HG03095 (cell line): ENCODE data around the gene TRMT13.
A peak's percentile ranks its signal among the peaks of the same experiment; 100 is the strongest.
"Not testable (repeated sequence)": the region's sequence is repeated elsewhere in the genome, so short reads cannot be mapped to it uniquely, and the experiment has no call there.

Experiments
- ATAC-seq: cut with Tn5 transposase; IDR thresholded peaks from one replicate; pipeline ENCODE4 v1.9.1; 2021; ENCODE audit warnings: moderate library complexity; ENCODE audit not compliant: unreplicated experiment

TRMT13 gene

DNA sequence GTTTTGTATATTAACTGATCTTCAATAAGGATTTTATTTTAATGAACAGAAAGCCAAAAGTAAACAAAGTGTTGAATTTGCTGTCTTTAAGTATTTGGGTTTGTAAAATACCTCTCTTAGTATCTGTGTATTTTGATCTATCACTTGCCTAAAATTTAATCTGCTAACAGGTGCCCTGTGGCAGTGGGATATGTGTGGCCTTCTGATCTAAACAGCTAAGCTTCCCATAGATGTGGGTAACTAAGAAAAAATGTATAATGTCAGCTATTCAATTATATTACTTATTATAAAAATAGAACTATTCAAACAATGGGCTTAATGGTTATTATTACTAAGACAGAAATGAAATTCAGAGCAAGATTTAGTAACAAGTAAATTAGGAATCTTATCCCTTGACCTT, 29.9 kb downstream of the TRMT13 start:
- ATAC-seq = no peak

DNA sequence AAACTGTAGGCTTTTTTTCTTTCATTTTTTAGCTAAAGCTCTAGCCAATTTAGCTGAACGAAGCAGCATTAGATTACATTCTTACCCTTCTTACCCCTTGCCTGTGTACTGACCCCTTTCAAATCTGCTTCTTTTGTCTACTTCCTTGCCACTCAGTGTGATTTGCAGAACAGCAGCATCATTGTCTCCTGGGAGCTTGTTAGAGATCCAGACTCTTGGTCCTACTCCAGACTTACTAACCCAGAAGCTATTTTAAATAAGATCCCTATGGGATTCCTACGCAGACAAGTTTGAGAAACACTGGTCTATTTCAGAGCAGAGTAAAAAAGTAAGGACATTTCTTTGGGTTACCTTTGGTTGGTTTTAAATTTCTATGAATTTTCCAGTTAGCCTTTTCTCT, 31.3 kb downstream of the TRMT13 start:
- ATAC-seq = no peak

GRCh38 chr1:100164702-100165101, 31.7 kb downstream of the TRMT13 start:
- ATAC-seq = no peak

DNA sequence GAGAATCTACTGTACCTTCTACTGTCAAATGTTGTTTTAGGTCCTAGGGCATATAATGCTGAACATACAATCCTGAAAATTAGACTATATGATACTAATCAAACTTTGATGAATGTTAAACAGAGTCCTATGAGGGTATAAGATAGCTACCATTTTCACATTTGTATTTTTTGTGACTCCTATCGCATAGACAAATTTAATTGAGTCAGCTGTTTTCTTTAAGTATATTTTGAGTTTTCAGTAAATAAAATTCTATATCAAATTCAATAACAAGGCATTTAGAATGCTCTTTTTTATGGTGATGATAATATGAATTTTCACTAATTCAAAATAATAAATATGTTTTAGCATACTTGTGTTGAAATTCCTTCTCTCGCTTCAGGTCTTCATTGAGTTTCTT, 35.1 kb downstream of the TRMT13 start:
- no peak for ATAC-seq

- no peak for ATAC-seq
These were observed 44.5 kb downstream of the TRMT13 start for GRCh38 chr1:100177295-100178041.

DNA sequence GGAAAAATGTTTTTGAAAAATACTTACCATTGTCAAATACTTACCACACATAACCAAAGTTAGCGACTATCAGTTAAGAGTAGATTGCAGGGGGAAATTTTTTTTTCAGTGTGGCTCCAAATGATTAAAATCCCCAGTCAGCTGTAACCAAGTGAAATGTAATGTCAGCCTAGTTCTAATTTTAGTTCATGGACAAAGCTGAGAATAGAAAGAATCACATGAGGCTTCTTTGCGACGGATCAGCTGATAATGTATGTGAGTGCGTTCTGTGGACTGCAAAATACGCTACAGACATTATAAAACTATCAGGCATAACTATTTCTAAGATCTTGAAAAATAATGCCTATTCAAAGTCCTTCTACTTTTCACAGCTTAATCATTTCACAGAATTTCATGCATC, 45.1 kb downstream of the TRMT13 start, which contains the start of gene LRRC39:
LRRC39 (minus strand) TSS at position 166 of the 400 bp plus-strand sequence. CDS start 9,740 bp downstream, outside the sequence.
- ATAC-seq = no peak

GRCh38 chr1:100183370-100183769, 50.4 kb downstream of the TRMT13 start:
- no peak for ATAC-seq

DNA sequence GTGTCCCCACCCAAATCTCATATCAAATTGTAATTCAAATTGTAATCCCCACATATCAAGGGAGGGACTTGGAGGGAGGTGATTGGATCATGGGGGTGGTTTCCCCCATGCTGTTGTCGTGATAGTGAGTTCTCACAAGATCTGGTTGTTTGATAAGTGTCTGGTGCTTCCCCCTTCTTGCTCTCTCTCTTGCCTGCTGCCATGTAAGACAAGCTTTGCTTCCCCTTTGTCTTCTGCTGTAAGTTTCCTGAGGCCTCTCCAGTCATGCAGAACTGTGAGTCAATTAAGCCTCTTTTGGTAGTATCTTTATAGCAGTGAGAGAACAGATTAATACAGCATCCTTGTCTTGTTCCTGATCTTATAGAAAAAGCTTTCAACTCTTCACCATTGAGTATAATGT, 51.6 kb downstream of the TRMT13 start:
- ATAC-seq = peak; percentile 81

- ATAC-seq = no peak
These were observed 54.9 kb downstream of the TRMT13 start for GRCh38 chr1:100187912-100188311.

DNA sequence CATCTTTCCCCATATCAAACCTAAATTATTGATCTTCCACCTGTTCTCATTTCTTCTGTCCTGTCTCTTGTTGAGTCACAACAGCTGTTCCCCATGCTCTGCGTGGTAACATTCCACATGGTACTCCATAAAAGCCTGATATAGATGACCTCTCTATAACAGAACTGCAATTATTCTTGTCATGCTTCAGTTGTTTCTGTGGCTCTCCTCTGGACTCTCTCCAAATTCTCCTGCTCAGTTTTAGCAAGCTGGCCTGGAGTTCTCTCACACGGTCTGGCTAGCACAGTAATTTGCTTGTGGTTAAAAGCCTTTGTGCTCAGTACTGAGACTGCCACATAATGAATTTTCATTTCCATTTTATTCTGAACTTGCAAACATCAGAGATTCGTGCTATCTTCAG, 55.7 kb downstream of the TRMT13 start:
- no peak for ATAC-seq

GRCh38 chr1:100198596-100198995, 65.6 kb downstream of the TRMT13 start:
- ATAC-seq = no peak

- ATAC-seq = not testable (repeated sequence)
These were observed 67.1 kb downstream of the TRMT13 start for GRCh38 chr1:100200060-100200459.
